Loucy (cell line): Measurements from ENCODE around the gene STXBP5.

Experiments used
- H2AFZ ChIP-seq: fragments of 200-600 bp; sonication (generic); 2 replicates; pipeline ENCODE4 v1.6.0; 2016; ENCODE audit warnings: antibody characterized with exemption, mild to moderate bottlenecking, low read length, moderate library complexity
- H3F3A ChIP-seq: fragments of 200-600 bp; 2 replicates; pipeline ENCODE4 v1.6.0; 2016; ENCODE audit warnings: antibody characterized with exemption, low read depth, mild to moderate bottlenecking
- H3K27me3 ChIP-seq: fragments of 200-600 bp; sonication (generic); 2 replicates; pipeline ENCODE4 v1.6.1; 2014; ENCODE audit warnings: low read length, mild to moderate bottlenecking; ENCODE audit not compliant: insufficient read depth, poor library complexity, severe bottlenecking
- H3K36me3 ChIP-seq: fragments of 200-600 bp; sonication (generic); 2 replicates; pipeline ENCODE4 v1.6.1; 2016; ENCODE audit warnings: low read length; ENCODE audit not compliant: insufficient read depth
- H3K4me1 ChIP-seq: fragments of 200-600 bp; sonication (generic); 2 replicates; pipeline ENCODE4 v1.5.1; 2014; ENCODE audit warnings: low read length, mild to moderate bottlenecking; ENCODE audit not compliant: insufficient read depth, poor library complexity, severe bottlenecking
- H3K4me2 ChIP-seq: fragments of 200-600 bp; sonication (generic); 2 replicates; pipeline ENCODE4 v1.6.0; 2014; ENCODE audit warnings: antibody characterized with exemption, low read length, low read depth, mild to moderate bottlenecking; ENCODE audit not compliant: poor library complexity, severe bottlenecking
- H3K4me3 ChIP-seq: fragments of 200-600 bp; sonication (generic); 2 replicates; pipeline ENCODE4 v1.5.1; 2014; ENCODE audit warnings: low read length, mild to moderate bottlenecking, mixed read lengths; ENCODE audit not compliant: poor library complexity, severe bottlenecking
- H3K79me2 ChIP-seq: fragments of 200-600 bp; sonication (generic); 2 replicates; pipeline ENCODE4 v1.6.1; 2014; ENCODE audit warnings: low read length; ENCODE audit not compliant: insufficient read depth
- H3K9ac ChIP-seq: fragments of 200-600 bp; sonication (generic); 2 replicates; pipeline ENCODE4 v1.6.0; 2014; ENCODE audit warnings: mild to moderate bottlenecking, low read depth, low read length, moderate library complexity; ENCODE audit not compliant: poor library complexity, severe bottlenecking
- H3K9me2 ChIP-seq: fragments of 200-600 bp; sonication (generic); replicated peaks from 2 replicates; pipeline ENCODE4 v1.6.1; 2016; ENCODE audit warnings: low read depth, low read length, mixed read lengths
- H3K9me3 ChIP-seq: fragments of 200-600 bp; sonication (generic); 2 replicates; pipeline ENCODE4 v1.6.1; 2014; ENCODE audit warnings: mild to moderate bottlenecking, antibody characterized with exemption, low read length, low read depth; ENCODE audit not compliant: insufficient read depth
- H4K20me1 ChIP-seq: fragments of 200-600 bp; sonication (generic); 2 replicates; pipeline ENCODE4 v1.6.0; 2014; ENCODE audit warnings: antibody characterized with exemption, low read length, mild to moderate bottlenecking; ENCODE audit not compliant: insufficient read depth, poor library complexity, severe bottlenecking
- EZH2phosphoT487 ChIP-seq: fragments of 200-600 bp; IDR thresholded peaks from 2 replicates; pipeline ENCODE4 v1.6.1; 2018; ENCODE audit warnings: antibody characterized with exemption, mild to moderate bottlenecking, moderate library complexity, borderline replicate concordance
- TF ChIP-seq, protein P1 (sequence below): fragments of 200-600 bp; sonication (generic); conservative IDR thresholded peaks from 2 replicates; pipeline ENCODE4 v1.5.1; 2014; ENCODE audit warnings: mild to moderate bottlenecking, antibody characterized with exemption, low read length

The STXBP5 gene

DNA sequence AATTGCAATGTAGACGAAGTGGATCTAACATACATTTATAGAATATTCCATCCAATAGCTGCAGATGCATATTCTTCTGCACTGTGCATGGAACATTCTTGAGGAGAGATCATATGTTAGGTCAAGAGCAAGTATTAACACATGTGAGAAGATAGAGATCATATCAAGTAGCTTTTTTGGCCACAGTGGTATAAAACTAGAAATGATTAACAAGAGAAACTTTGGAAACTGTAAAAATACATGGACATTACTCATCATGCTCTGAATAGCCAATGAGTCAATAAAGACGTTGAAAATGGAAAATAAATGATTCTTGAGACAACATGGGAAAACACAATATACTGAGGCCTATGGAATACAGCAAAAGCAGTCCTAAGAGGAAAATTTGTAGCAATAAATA lies 94.2 kb downstream of the STXBP5 start:
- H3K36me3 ChIP-seq: peaks cover 32% of the 10 kb centered on the region
- H3K9me3 ChIP-seq: peaks cover 26% of the 10 kb centered on the region
- H4K20me1 ChIP-seq: no peaks in the 10 kb centered on the region
- H3K79me2 ChIP-seq: no peaks in the 10 kb centered on the region
- H3K4me1 ChIP-seq: no peaks in the 10 kb centered on the region
- no peaks in the 10 kb centered on the region for H3K27me3 ChIP-seq
- no peak overlapping the region for H3K4me3 ChIP-seq
- H3K9ac ChIP-seq: no peak overlapping the region
- no peaks in the 10 kb centered on the region for H3F3A ChIP-seq
- no peak overlapping the region for H3K4me2 ChIP-seq
- no peak for TF ChIP-seq EZH2phosphoT487
- TF ChIP-seq, protein P1, sequence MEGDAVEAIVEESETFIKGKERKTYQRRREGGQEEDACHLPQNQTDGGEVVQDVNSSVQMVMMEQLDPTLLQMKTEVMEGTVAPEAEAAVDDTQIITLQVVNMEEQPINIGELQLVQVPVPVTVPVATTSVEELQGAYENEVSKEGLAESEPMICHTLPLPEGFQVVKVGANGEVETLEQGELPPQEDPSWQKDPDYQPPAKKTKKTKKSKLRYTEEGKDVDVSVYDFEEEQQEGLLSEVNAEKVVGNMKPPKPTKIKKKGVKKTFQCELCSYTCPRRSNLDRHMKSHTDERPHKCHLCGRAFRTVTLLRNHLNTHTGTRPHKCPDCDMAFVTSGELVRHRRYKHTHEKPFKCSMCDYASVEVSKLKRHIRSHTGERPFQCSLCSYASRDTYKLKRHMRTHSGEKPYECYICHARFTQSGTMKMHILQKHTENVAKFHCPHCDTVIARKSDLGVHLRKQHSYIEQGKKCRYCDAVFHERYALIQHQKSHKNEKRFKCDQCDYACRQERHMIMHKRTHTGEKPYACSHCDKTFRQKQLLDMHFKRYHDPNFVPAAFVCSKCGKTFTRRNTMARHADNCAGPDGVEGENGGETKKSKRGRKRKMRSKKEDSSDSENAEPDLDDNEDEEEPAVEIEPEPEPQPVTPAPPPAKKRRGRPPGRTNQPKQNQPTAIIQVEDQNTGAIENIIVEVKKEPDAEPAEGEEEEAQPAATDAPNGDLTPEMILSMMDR: no peak
- no peak overlapping the region for H2AFZ ChIP-seq
- H3K9me2 ChIP-seq: no peaks in the 10 kb centered on the region

DNA sequence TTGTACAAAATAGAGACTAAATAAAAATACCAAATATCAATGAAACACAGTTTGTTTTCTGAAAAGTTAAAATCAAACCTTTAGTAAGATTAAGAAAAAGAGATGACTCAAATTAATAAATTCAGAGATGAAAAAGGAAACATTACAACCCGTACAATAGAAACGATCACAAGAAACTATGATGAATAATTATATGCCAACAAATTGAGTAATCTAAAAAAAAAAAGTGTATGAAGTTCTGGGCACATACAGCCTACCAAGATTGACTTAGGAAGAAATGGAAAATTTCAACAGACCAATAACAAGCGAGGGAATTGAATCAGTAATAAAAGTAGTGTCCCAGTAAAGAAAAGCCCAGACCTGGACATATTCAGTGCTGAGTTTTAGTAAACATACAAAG lies 94.8 kb downstream of the STXBP5 start:
- no peaks in the 10 kb centered on the region for H3K4me1 ChIP-seq
- no peaks in the 10 kb centered on the region for H3K79me2 ChIP-seq
- H3K9me2 ChIP-seq: no peaks in the 10 kb centered on the region
- peaks cover 26% of the 10 kb centered on the region for H3K9me3 ChIP-seq
- H2AFZ ChIP-seq: no peak overlapping the region
- no peaks in the 10 kb centered on the region for H3K27me3 ChIP-seq
- peaks cover 38% of the 10 kb centered on the region for H3K36me3 ChIP-seq
- no peak for TF ChIP-seq EZH2phosphoT487
- TF ChIP-seq, protein P1: no peak
- H4K20me1 ChIP-seq: no peaks in the 10 kb centered on the region
- H3K9ac ChIP-seq: no peak overlapping the region
- H3K4me3 ChIP-seq: no peak overlapping the region
- H3F3A ChIP-seq: no peaks in the 10 kb centered on the region
- no peak overlapping the region for H3K4me2 ChIP-seq

DNA sequence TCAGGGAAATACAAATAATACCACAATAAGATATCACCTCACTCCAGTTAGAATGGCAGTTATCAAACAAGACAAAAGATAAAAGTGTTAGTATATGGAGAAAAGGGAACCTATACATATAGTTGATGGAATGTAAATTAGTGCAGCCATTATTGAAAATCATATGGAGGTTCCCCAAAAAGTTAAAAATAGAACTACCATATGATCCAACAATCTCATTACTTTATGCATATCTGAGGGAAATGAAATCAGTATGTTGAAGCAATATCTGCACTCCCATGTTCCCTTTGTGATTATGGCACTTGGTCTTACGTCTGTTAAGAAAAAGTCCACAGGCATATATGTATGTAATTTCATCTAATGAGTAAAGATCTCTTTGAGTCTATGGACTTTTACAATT lies 96.9 kb downstream of the STXBP5 start:
- Histone ChIP-seq H3K4me3 (no peak overlapping the region), H3K9me3 (peaks cover 25% of the 10 kb centered on the region)
- no peak for TF ChIP-seq EZH2phosphoT487
- TF ChIP-seq, protein P1: no peak

More for the DNA sequence above, 96.9 kb downstream of the STXBP5 start:
- Histone ChIP-seq H3K27me3 (no peaks in the 10 kb centered on the region), H3K36me3 (peaks cover 32% of the 10 kb centered on the region), H3F3A (no peaks in the 10 kb centered on the region), H3K4me2 (no peak overlapping the region), H2AFZ (no peak overlapping the region), H3K79me2 (no peaks in the 10 kb centered on the region), H3K4me1 (no peaks in the 10 kb centered on the region), H3K9ac (no peak overlapping the region), H3K9me2 (no peaks in the 10 kb centered on the region), H4K20me1 (no peaks in the 10 kb centered on the region)
